Adrenal gland (tissue), 12 donors: Measurements from ENCODE around the gene HIVEP1. TPM values are rescaled to one million over a fixed set of nuclear protein-coding genes. Genes with fewer than 3 reads are reported as not detected.

Experiments
- DNase-seq, 7 donors: peaks; one replicate each; pipeline ENCODE4 v3.0.0-alpha.2; 2019 to 2020
- H3K27ac ChIP-seq, 5 donors: fragments of 200-600 bp; sonication (generic) in 4 of 5; 1 replicate in 3 of 5; 2 replicates in 2 of 5; pipeline versions ENCODE4 v1.5.1 to v1.8.0; 2016 to 2020; ENCODE audit warnings: mild to moderate bottlenecking in 1 of 5
- H3K27me3 ChIP-seq: fragments of 200-600 bp; 2 replicates; pipeline ENCODE4 v1.8.0; 2021
- H3K36me3 ChIP-seq, 2 donors: fragments of 200-600 bp; replicated peaks in 1 of 2; 1 replicate in 1 of 2; 2 replicates in 1 of 2; pipeline versions ENCODE4 v1.5.1 to v1.8.0; 2018 to 2022
- H3K4me1 ChIP-seq, 2 donors: fragments of 200-600 bp; replicated peaks in 1 of 2; 1 replicate in 1 of 2; 2 replicates in 1 of 2; pipeline versions ENCODE4 v1.5.1 to v1.8.0; 2018 to 2021
- H3K4me3 ChIP-seq, 4 donors: fragments of 200-600 bp; sonication (generic) in 3 of 4; one replicate each; pipeline ENCODE4 v1.5.1; 2016 to 2018
- H3K9me3 ChIP-seq, 3 donors: fragments of 200-600 bp; sonication (generic) in 1 of 3; replicated peaks in 1 of 3; 1 replicate in 2 of 3; 2 replicates in 1 of 3; pipeline versions ENCODE4 v1.5.1 to v1.8.0; 2016 to 2021
- CTCF ChIP-seq, 6 experiments: fragments of 450-650 bp in 4 of 6; fragments of 200-600 bp in 2 of 6; sonication (generic) in 1 of 6; IDR thresholded peaks; 1 replicate in 5 of 6; 2 replicates in 1 of 6; pipeline versions ENCODE4 v1.5.1 to v1.8.0; 2016 to 2021; ENCODE audit warnings: antibody characterized with exemption in 6 of 6, mild to moderate bottlenecking in 2 of 6, moderate library complexity in 1 of 6
- POLR2A ChIP-seq, 2 donors: fragments of 450-650 bp; IDR thresholded peaks; one replicate each; pipeline ENCODE4 v1.6.1; 2017; ENCODE audit warnings: antibody characterized with exemption in 2 of 2, mild to moderate bottlenecking in 2 of 2, moderate library complexity in 1 of 2
- WGBS, 4 donors: extraction: QIAGEN DNeasy Blood & Tissue Kit in 2 of 4; methylation state at CpG; one replicate each; pipeline versions ENCODE4 v1.1.5 to v1.1.7; 2013 to 2017; 5-methylcytosine and 5-hydroxymethylcytosine counted together
- intact Hi-C, 2 donors: fragments of 100-400 bp; cut with DNase I; formaldehyde crosslinking; loops; one replicate each; pipeline versions ENCODE4 v1.14.1 to v1.15.0; 2022 to 2023
- polyA plus RNA-seq, 3 donors: library from polyadenylated mRNA; stranded (reverse); fragments of 200-250 nt in 2 of 3; fragments of 350-450 nt in 1 of 3; fragmentation: Illumina TruSeq in 1 of 3; extraction: RNeasy Lipid Tissue Mini Kit (QIAGEN cat#74804) in 1 of 3; gene quantifications; one replicate each; pipeline ENCODE4 v1.2.3, GENCODE V29; 2013 to 2014
- total RNA-seq, 9 donors: library from RNA; depleted of rRNA in 4 of 9; stranded (reverse); fragments of >200 nt in 4 of 9; fragments of 120-200 nt in 1 of 9; fragmentation: NEBNext Ultra II Directional in 1 of 9; extraction: Animal tissue kit (Norgen Biotek cat#: 25700) in 1 of 9; gene quantifications; one replicate each; pipeline versions ENCODE4 v1.1.0 to v1.2.4, GENCODE V29; 2013 to 2023
- donor health status: healthy with polysubstance abuse.
- donor health status: Bipolar disorder and iron deficiency.
- donor health status: DM: yes; HTN: yes; CAD: no.
- donor health status: DM: no; HTN: no; CAD: no.
- donor health status: DM: no; HTN: no; CAD: no.
- donor health status: DM: yes; HTN: yes; CAD: no.

The HIVEP1 gene
- total and polyA plus RNA-seq, 12 donors, result 3.6 to 22.3 (median 11.9) TPM

GRCh38 chr6:12020187-12020791 lies 8.2 kb downstream of the HIVEP1 start:
- no peak for TF ChIP-seq CTCF (IDR thresholded peaks at IDR 0.05)
- no peak for TF ChIP-seq POLR2A (IDR thresholded peaks at IDR 0.05)
- no peaks in the 10 kb centered on the region for H3K36me3 ChIP-seq
- DNase-seq, result no peak
- no peaks in the 10 kb centered on the region for H3K9me3 ChIP-seq
- H3K27me3 ChIP-seq, result no peaks in the 10 kb centered on the region
- no peak overlapping the region for H3K4me3 ChIP-seq
- H3K27ac ChIP-seq, result no peak overlapping the region
- 92 to 96% (median 93%) methylated on average over 12 of the region's 12 CpGs for WGBS, 4 donors
- no peaks in the 10 kb centered on the region for H3K4me1 ChIP-seq
- intact Hi-C loops, result no loop called here

- 97 to 100% (median 100%) methylated on average over 1 of the region's 1 CpG for WGBS, 4 donors
- Histone ChIP-seq H3K4me3 (no peak overlapping the region), H3K9me3 (no peaks in the 10 kb centered on the region), H3K27ac (no peak overlapping the region), H3K27me3 (no peaks in the 10 kb centered on the region), H3K4me1 (peaks cover 0 to 14% of the 10 kb centered on the region in 2 donors), H3K36me3 (no peaks in the 10 kb centered on the region)
- intact Hi-C loops, result no loop called here
- TF ChIP-seq POLR2A (IDR thresholded peaks at IDR 0.05) (no peak), CTCF (IDR thresholded peaks at IDR 0.05) (no peak)
- DNase-seq, result no peak
Measured at GRCh38 chr6:12022481-12022880, 10.4 kb downstream of the HIVEP1 start.

GRCh38 chr6:12022953-12023388 lies 10.9 kb downstream of the HIVEP1 start:
- no peak for TF ChIP-seq POLR2A (IDR thresholded peaks at IDR 0.05)
- no peak for TF ChIP-seq CTCF (IDR thresholded peaks at IDR 0.05)
- H3K27ac ChIP-seq, result no peak overlapping the region
- intact Hi-C loops, result no loop called here
- 84 to 87% (median 85%) methylated on average over 7 of the region's 7 CpGs for WGBS, 4 donors
- H3K9me3 ChIP-seq, result no peaks in the 10 kb centered on the region
- peaks cover 0 to 14% of the 10 kb centered on the region in 2 donors for H3K4me1 ChIP-seq
- no peaks in the 10 kb centered on the region for H3K36me3 ChIP-seq
- H3K4me3 ChIP-seq, result no peak overlapping the region
- DNase-seq, result no peak
- no peaks in the 10 kb centered on the region for H3K27me3 ChIP-seq

- intact Hi-C loops, result no loop called here
- Histone ChIP-seq H3K27me3 (no peaks in the 10 kb centered on the region), H3K27ac (no peak overlapping the region), H3K9me3 (peaks cover 0 to 1% (median under 1%) of the 10 kb centered on the region in 3 donors), H3K36me3 (no peaks in the 10 kb centered on the region), H3K4me3 (no peak overlapping the region), H3K4me1 (peaks cover 0 to 14% of the 10 kb centered on the region in 2 donors)
- WGBS, 4 donors, result 82 to 91% (median 84%) methylated on average over 2 of the region's 2 CpGs
- DNase-seq, result no peak
- TF ChIP-seq CTCF (IDR thresholded peaks at IDR 0.05) (no peak), POLR2A (IDR thresholded peaks at IDR 0.05) (no peak)
Measured at GRCh38 chr6:12024216-12024615, 12.1 kb downstream of the HIVEP1 start.
